GM12878 (cell line): ENCODE results near the gene SMAD5. TPM values are rescaled to one million over a fixed set of nuclear protein-coding genes. Genes with fewer than 3 reads are reported as not detected.

Experiments used
- ATAC-seq: fragments of 200-7000 bp; cut with Tn5 transposase; 3 replicates; pipeline ENCODE4 v1.9.1; 2020; ENCODE audit warnings: mild to moderate bottlenecking, moderate library complexity
- BruUV-seq: library from RNA; stranded (reverse); fragments of 400-500 nt; replicated peaks from 2 replicates; lab custom pipeline; 2021; lab: Mats Ljungman, UMichigan
- CTCF ChIA-PET: fragments of 300-600 bp; sonication (Branson Sonifier 250); formaldehyde crosslinking; extraction: SDS; loops from one replicate; lab custom pipeline; 2021; ENCODE audit warnings: inconsistent platforms; lab: Yijun Ruan, JAX
- POLR2A ChIA-PET: fragments of 350-600 bp; formaldehyde crosslinking; extraction: SDS; loops from one replicate; lab custom pipeline; 2021; ENCODE audit warnings: inconsistent platforms; lab: Charles Lee
- RAD21 ChIA-PET: fragments of 300-600 bp; sonication (Branson Sonifier 250); formaldehyde crosslinking; loops from one replicate; lab custom pipeline; 2023; ENCODE audit warnings: antibody characterized with exemption; ENCODE audit not compliant: unreplicated experiment; lab: Charles Lee
- SMC1A ChIA-PET: fragments of 300-600 bp; sonication (Branson Sonifier 250); formaldehyde crosslinking; loops from one replicate; lab custom pipeline; 2023; ENCODE audit not compliant: unreplicated experiment, uncharacterized antibody; lab: Charles Lee
- DNase-seq: peaks from one replicate; pipeline ENCODE4 v3.0.0-alpha.2; 2011; ENCODE audit warnings: low read depth, low spot score
- FAIRE-seq: peaks from 3 replicates; lab custom pipeline; 2011; peaks lifted over from hg19 to GRCh38; lab: Jason Lieb, UNC
- H2AFZ ChIP-seq: 2 replicates; pipeline ENCODE4 v1.6.0; 2011; ENCODE audit warnings: low read depth, low read length, control low read depth; ENCODE audit not compliant: control insufficient read depth
- H3K27ac ChIP-seq: 2 replicates; pipeline ENCODE4 v1.5.1; 2011; ENCODE audit warnings: control low read depth; ENCODE audit not compliant: control insufficient read depth, insufficient read depth
- H3K27me3 ChIP-seq, 2 experiments: replicated peaks in 1 of 2; 2 replicates each; pipeline versions ENCODE4 v1.6.0 to v1.6.1; 2011; ENCODE audit warnings: low read length in 1 of 2; ENCODE audit not compliant: control insufficient read depth in 2 of 2, insufficient read depth in 2 of 2
- H3K36me3 ChIP-seq, 2 experiments: 2 replicates each; pipeline ENCODE4 v1.5.1; 2011; ENCODE audit warnings: low read length in 1 of 2; ENCODE audit not compliant: control insufficient read depth in 2 of 2, insufficient read depth in 2 of 2
- H3K4me1 ChIP-seq: 2 replicates; pipeline ENCODE4 v1.6.1; 2011; ENCODE audit warnings: mild to moderate bottlenecking, low read length, moderate library complexity, mixed read lengths; ENCODE audit not compliant: control insufficient read depth, insufficient read depth
- H3K4me2 ChIP-seq: 2 replicates; pipeline ENCODE4 v1.6.0; 2011; ENCODE audit warnings: control low read depth; ENCODE audit not compliant: control insufficient read depth, insufficient read depth
- H3K4me3 ChIP-seq: fragments of 200-600 bp; sonication (generic); 2 replicates; pipeline ENCODE4 v1.5.1; 2016
- H3K79me2 ChIP-seq: 2 replicates; pipeline ENCODE4 v1.6.0; 2011; ENCODE audit warnings: low read length; ENCODE audit not compliant: control insufficient read depth, insufficient read depth
- H3K9ac ChIP-seq: 2 replicates; pipeline ENCODE4 v1.8.0; 2011; ENCODE audit warnings: low read length, control low read depth, mixed read lengths; ENCODE audit not compliant: control insufficient read depth, insufficient read depth
- H3K9me3 ChIP-seq: replicated peaks from 3 replicates; pipeline ENCODE4 v1.5.1; 2011; ENCODE audit warnings: mild to moderate bottlenecking, low read length; ENCODE audit not compliant: control insufficient read depth, insufficient read depth
- H4K20me1 ChIP-seq: 2 replicates; pipeline ENCODE4 v1.6.0; 2011; ENCODE audit not compliant: control insufficient read depth, insufficient read depth
- BCL11A ChIP-seq: IDR thresholded peaks from 2 replicates; pipeline ENCODE4 v1.6.1; 2011; ENCODE audit warnings: low read depth, low read length
- CEBPB ChIP-seq, 2 experiments: fragments of 150-350 bp in 1 of 2; IDR thresholded peaks; 2 replicates each; pipeline ENCODE4 v1.6.1; 2012 to 2014; ENCODE audit warnings: low read depth in 2 of 2, low read length in 2 of 2, borderline replicate concordance in 1 of 2, inconsistent platforms in 1 of 2
- EED ChIP-seq: sonication (generic); IDR thresholded peaks from 2 replicates; pipeline ENCODE4 v1.6.1; 2016; ENCODE audit warnings: antibody characterized with exemption, low read depth
- JUND ChIP-seq: IDR thresholded peaks from 2 replicates; pipeline ENCODE4 v1.6.1; 2012; ENCODE audit warnings: low read depth, mild to moderate bottlenecking, low read length, improper control_type of control experiment, moderate library complexity
- KAT2A ChIP-seq: conservative IDR thresholded peaks from 2 replicates; pipeline ENCODE4 v1.6.1; 2011; ENCODE audit warnings: low read depth, low read length; ENCODE audit not compliant: control insufficient read depth
- ZNF217 ChIP-seq: fragments of 450-650 bp; IDR thresholded peaks from 2 replicates; pipeline ENCODE4 v1.6.1; 2017; ENCODE audit warnings: antibody characterized with exemption, mild to moderate bottlenecking
- ZSCAN29 ChIP-seq: fragments of 450-650 bp; IDR thresholded peaks from 2 replicates; pipeline ENCODE4 v1.6.1; 2017; ENCODE audit warnings: mild to moderate bottlenecking, moderate library complexity
- WGBS: methylation state at CpG from one replicate; pipeline ENCODE4 v1.1.6; 2016; ENCODE audit warnings: low lambda C conversion rate; ENCODE audit not compliant: insufficient replicate concordance, insufficient coverage; ENCODE audit errors: missing lambda C conversion rate; 5-methylcytosine and 5-hydroxymethylcytosine counted together
- in situ Hi-C: fragments of 300-500 bp; cut with MboI; formaldehyde crosslinking; loops from 9 replicates; pipeline ENCODE4 v1.14.3; 2018; ENCODE audit warnings: mixed read lengths
- intact Hi-C: fragments of 100-400 bp; cut with micrococcal nuclease; formaldehyde crosslinking; loops from one replicate; pipeline ENCODE4 v1.14.2; 2022; ENCODE audit not compliant: unreplicated experiment
- polyA plus RNA-seq, 11 experiments: library from polyadenylated mRNA; depleted of rRNA in 4 of 11; unstranded in 6 of 11; stranded (reverse) in 5 of 11; fragments of >200 nt; fragmentation: Nextera tagmentation in 4 of 11; fragmentation: Illumina TruSeq in 1 of 11; extraction: Ambion mirVana in 4 of 11; extraction: Trizol in 1 of 11; gene quantifications; 1 replicate in 1 of 11; 2 replicates in 10 of 11; pipeline versions ENCODE4 v1.2.1 to v1.2.3, GENCODE V29; 2011 to 2016; ENCODE audit warnings: inconsistent platforms in 2 of 11, missing spikeins in 2 of 11, low read depth in 1 of 11
- total RNA-seq, 4 experiments: library from RNA; depleted of rRNA in 3 of 4; stranded (reverse); fragments of >200 nt in 3 of 4; fragmentation: Illumina TruSeq in 1 of 4; extraction: Trizol in 1 of 4; gene quantifications; 2 replicates each; pipeline versions ENCODE4 v1.2.1 to v1.2.3, GENCODE V29; 2013 to 2021
- TF ChIP-seq, protein P1 (sequence below): IDR thresholded peaks from 2 replicates; pipeline ENCODE4 v1.6.1; 2012; ENCODE audit warnings: low read length, inconsistent platforms
- TF ChIP-seq, protein P2 (sequence below): fragments of 450-650 bp; IDR thresholded peaks from 2 replicates; pipeline ENCODE4 v1.6.1; 2018; ENCODE audit warnings: mild to moderate bottlenecking, low read depth, moderate library complexity; ENCODE audit not compliant: partially characterized antibody

Gene SMAD5
- total and polyA plus RNA-seq, 10 of the 15 experiments (the other 5 are each of a cell fraction or from before 2014, with no cell fraction given) = 3.6 to 40.6 (median 11.7) TPM

DNA sequence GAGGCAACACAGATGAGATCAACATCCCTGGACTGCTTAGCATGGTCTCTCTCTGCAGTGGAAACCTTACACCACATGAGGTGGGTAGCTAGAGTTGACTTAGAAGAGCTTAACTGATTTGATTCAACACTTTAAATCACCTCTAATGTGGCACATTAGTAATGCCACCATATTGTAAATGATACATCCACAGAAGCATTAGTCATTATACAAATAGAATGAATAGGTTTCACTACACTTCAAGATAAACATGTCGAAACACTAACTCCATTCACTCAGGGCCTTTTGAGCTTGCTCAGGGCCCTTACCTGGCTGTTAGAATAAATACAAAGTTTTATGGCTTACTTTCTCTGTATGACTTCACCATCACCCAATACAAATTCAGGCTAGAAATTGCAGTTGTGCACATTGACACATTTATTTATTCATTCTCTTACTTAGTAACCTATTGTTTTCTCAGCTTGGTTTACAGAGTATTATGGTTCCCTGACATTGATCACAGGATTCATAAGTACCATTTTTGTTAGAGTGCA is 9.3 kb upstream of the SMAD5 start:
- Histone ChIP-seq H2AFZ (no peak overlapping the region), H3K4me1 (no peaks in the 10 kb centered on the region), H3K4me2 (no peak overlapping the region), H3K36me3 (no peaks in the 10 kb centered on the region), H3K9ac (no peak overlapping the region), H4K20me1 (no peaks in the 10 kb centered on the region), H3K9me3 (no peaks in the 10 kb centered on the region), H3K4me3 (no peak overlapping the region), H3K27me3 (peaks cover under 1 to 6% of the 10 kb centered on the region in 2 experiments; a peak in 3 of 4 replicates), H3K79me2 (no peaks in the 10 kb centered on the region), H3K27ac (no peak overlapping the region)
- ChIA-PET CTCF (interaction anchor here (1.0 to 2.2 kb wide), 3 partner anchors 9 to 60 kb away, joined by 4 to 6 read pairs (median 6); partner anchors contain the start of gene SMAD5), SMC1A (interaction anchor here (1.3 to 3.3 kb wide), 4 partner anchors 10 to 50 kb away, joined by 5 to 11 read pairs (median 6); no protein-coding TSS in a partner anchor), POLR2A (interaction anchor here (0.8 to 1.6 kb wide), 2 partner anchors 9 kb away, joined by 3 to 7 read pairs; no protein-coding TSS in a partner anchor), RAD21 (interaction anchor here (1.2 kb wide), 1 partner anchor 14 kb away, joined by 3 read pairs; no protein-coding TSS in a partner anchor)
- 52% methylated on average over 1 of the region's 1 CpG for WGBS
- no peak for ATAC-seq
- TF ChIP-seq BCL11A = no peak
- TF ChIP-seq, protein P1, sequence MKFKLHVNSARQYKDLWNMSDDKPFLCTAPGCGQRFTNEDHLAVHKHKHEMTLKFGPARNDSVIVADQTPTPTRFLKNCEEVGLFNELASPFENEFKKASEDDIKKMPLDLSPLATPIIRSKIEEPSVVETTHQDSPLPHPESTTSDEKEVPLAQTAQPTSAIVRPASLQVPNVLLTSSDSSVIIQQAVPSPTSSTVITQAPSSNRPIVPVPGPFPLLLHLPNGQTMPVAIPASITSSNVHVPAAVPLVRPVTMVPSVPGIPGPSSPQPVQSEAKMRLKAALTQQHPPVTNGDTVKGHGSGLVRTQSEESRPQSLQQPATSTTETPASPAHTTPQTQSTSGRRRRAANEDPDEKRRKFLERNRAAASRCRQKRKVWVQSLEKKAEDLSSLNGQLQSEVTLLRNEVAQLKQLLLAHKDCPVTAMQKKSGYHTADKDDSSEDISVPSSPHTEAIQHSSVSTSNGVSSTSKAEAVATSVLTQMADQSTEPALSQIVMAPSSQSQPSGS = no peak
- no peak for TF ChIP-seq KAT2A
- TF ChIP-seq JUND = no peak
- no peak for TF ChIP-seq ZNF217
- TF ChIP-seq EED = no peak
- TF ChIP-seq CEBPB (IDR thresholded peaks at IDR 0.05; ENCODE audit: borderline replicate concordance in 1 of 2, low read depth in 2 of 2, low read length in 2 of 2) = no peak
- no peak for TF ChIP-seq ZSCAN29
- TF ChIP-seq, protein P2, sequence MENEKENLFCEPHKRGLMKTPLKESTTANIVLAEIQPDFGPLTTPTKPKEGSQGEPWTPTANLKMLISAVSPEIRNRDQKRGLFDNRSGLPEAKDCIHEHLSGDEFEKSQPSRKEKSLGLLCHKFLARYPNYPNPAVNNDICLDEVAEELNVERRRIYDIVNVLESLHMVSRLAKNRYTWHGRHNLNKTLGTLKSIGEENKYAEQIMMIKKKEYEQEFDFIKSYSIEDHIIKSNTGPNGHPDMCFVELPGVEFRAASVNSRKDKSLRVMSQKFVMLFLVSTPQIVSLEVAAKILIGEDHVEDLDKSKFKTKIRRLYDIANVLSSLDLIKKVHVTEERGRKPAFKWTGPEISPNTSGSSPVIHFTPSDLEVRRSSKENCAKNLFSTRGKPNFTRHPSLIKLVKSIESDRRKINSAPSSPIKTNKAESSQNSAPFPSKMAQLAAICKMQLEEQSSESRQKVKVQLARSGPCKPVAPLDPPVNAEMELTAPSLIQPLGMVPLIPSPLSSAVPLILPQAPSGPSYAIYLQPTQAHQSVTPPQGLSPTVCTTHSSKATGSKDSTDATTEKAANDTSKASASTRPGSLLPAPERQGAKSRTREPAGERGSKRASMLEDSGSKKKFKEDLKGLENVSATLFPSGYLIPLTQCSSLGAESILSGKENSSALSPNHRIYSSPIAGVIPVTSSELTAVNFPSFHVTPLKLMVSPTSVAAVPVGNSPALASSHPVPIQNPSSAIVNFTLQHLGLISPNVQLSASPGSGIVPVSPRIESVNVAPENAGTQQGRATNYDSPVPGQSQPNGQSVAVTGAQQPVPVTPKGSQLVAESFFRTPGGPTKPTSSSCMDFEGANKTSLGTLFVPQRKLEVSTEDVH = no peak
- in situ Hi-C loops (no loop called here), intact Hi-C loops (no loop called here)
- BruUV-seq = no TSS peak
- DNase-seq = no peak
- no peak for FAIRE-seq
